ENCODE results near the gene DES.

- TF ChIP-seq CTCF (conservative IDR thresholded peaks at IDR 0.05; ENCODE audit: low read depth in 2 of 2): no peak
- TF ChIP-seq POLR2AphosphoS5 (IDR thresholded peaks at IDR 0.05; ENCODE audit: low read depth): no peak
- no peak for TF ChIP-seq REST (IDR thresholded peaks at IDR 0.05; ENCODE audit: unreplicated experiment)
- TF ChIP-seq NANOG (IDR thresholded peaks at IDR 0.05; ENCODE audit: borderline replicate concordance): no peak
- no peak for TF ChIP-seq EZH2 (IDR thresholded peaks at IDR 0.05; ENCODE audit: low read depth, unreplicated experiment)
- TF ChIP-seq EZH2phosphoT487 (IDR thresholded peaks at IDR 0.05; ENCODE audit: unreplicated experiment): no peak
- no peak for TF ChIP-seq ETS1 (IDR thresholded peaks at IDR 0.05)
- TF ChIP-seq JUNB (IDR thresholded peaks at IDR 0.05; ENCODE audit: unreplicated experiment): no peak
- no peak for TF ChIP-seq ZNF114 (CRISPR knock-in tag; IDR thresholded peaks at IDR 0.05)
- no peak for TF ChIP-seq ZNF331 (CRISPR knock-in tag; IDR thresholded peaks at IDR 0.05; ENCODE audit: low read depth)
- TF ChIP-seq ZNF462 (CRISPR knock-in tag; IDR thresholded peaks at IDR 0.05): no peak
Measured at GRCh38 chr2:219369447-219369861, 48.7 kb upstream of the DES start.
